ENCODE data around the gene IL18RAP.

The IL18RAP gene

GRCh38 chr2:102412199-102412598 is 10.8 kb upstream of the IL18RAP start:
- DNase-seq = no peak
- peaks cover 6% of the 10 kb centered on the region for H3K27me3 Mint-ChIP-seq (ENCODE audit: low read depth, poor library complexity)
- peaks cover 31% of the 10 kb centered on the region for H3K9me3 Mint-ChIP-seq
- H3K36me3 Mint-ChIP-seq (ENCODE audit: low read depth) = no peaks in the 10 kb centered on the region
- no peaks in the 10 kb centered on the region for H3K4me1 Mint-ChIP-seq
- TF ChIP-seq CTCF (IDR thresholded peaks at IDR 0.05) = no peak
- no peak overlapping the region for H3K4me3 Mint-ChIP-seq
- H3K27ac Mint-ChIP-seq = no peak overlapping the region

- Mint-ChIP-seq H3K36me3 (ENCODE audit: low read depth) (no peaks in the 10 kb centered on the region), H3K4me1 (no peaks in the 10 kb centered on the region), H3K27me3 (ENCODE audit: low read depth, poor library complexity) (peaks cover 30% of the 10 kb centered on the region), H3K9me3 (peaks cover 6% of the 10 kb centered on the region), H3K27ac (no peak overlapping the region), H3K4me3 (no peak overlapping the region)
- TF ChIP-seq CTCF (IDR thresholded peaks at IDR 0.05) = no peak
- DNase-seq = no peak
Observed at GRCh38 chr2:102417946-102418345, 5.0 kb upstream of the IL18RAP start.

GRCh38 chr2:102418421-102418961 is 4.5 kb upstream of the IL18RAP start:
- Mint-ChIP-seq H3K4me3 (no peak overlapping the region), H3K4me1 (no peaks in the 10 kb centered on the region), H3K36me3 (ENCODE audit: low read depth) (no peaks in the 10 kb centered on the region), H3K27ac (no peak overlapping the region), H3K27me3 (ENCODE audit: low read depth, poor library complexity) (peaks cover 29% of the 10 kb centered on the region), H3K9me3 (peaks cover under 1% of the 10 kb centered on the region)
- TF ChIP-seq CTCF (IDR thresholded peaks at IDR 0.05) = no peak
- DNase-seq = no peak

GRCh38 chr2:102420290-102420689 is 2.7 kb upstream of the IL18RAP start:
- Mint-ChIP-seq H3K9me3 (no peaks in the 10 kb centered on the region), H3K27ac (no peak overlapping the region), H3K27me3 (ENCODE audit: low read depth, poor library complexity) (peaks cover 34% of the 10 kb centered on the region), H3K4me1 (no peaks in the 10 kb centered on the region), H3K4me3 (no peak overlapping the region), H3K36me3 (ENCODE audit: low read depth) (no peaks in the 10 kb centered on the region)
- DNase-seq = no peak
- TF ChIP-seq CTCF (IDR thresholded peaks at IDR 0.05) = no peak

GRCh38 chr2:102421890-102422759 is 835 bp upstream of the IL18RAP start:
- no peaks in the 10 kb centered on the region for H3K4me1 Mint-ChIP-seq
- H3K27me3 Mint-ChIP-seq (ENCODE audit: low read depth, poor library complexity) = peaks cover 34% of the 10 kb centered on the region
- H3K36me3 Mint-ChIP-seq (ENCODE audit: low read depth) = no peaks in the 10 kb centered on the region
- no peak for TF ChIP-seq CTCF (IDR thresholded peaks at IDR 0.05)
- H3K9me3 Mint-ChIP-seq = no peaks in the 10 kb centered on the region
- no peak for DNase-seq
- H3K27ac Mint-ChIP-seq = no peak overlapping the region
- no peak overlapping the region for H3K4me3 Mint-ChIP-seq

- no peaks in the 10 kb centered on the region for H3K4me1 Mint-ChIP-seq
- H3K27ac Mint-ChIP-seq = no peak overlapping the region
- no peaks in the 10 kb centered on the region for H3K36me3 Mint-ChIP-seq (ENCODE audit: low read depth)
- H3K4me3 Mint-ChIP-seq = no peak overlapping the region
- no peak for TF ChIP-seq CTCF (IDR thresholded peaks at IDR 0.05)
- H3K9me3 Mint-ChIP-seq = peaks cover 4% of the 10 kb centered on the region
- no peak for DNase-seq
- peaks cover 38% of the 10 kb centered on the region for H3K27me3 Mint-ChIP-seq (ENCODE audit: low read depth, poor library complexity)
Observed at GRCh38 chr2:102423368-102423767, 408 bp downstream of the IL18RAP start.

Measured in nephron progenitor cell (in vitro differentiated cells).